Measurements from ENCODE around the gene TIMM21. TPM values are rescaled to one million over a fixed set of nuclear protein-coding genes. Genes with fewer than 3 reads are reported as not detected.

The TIMM21 gene, protein sequence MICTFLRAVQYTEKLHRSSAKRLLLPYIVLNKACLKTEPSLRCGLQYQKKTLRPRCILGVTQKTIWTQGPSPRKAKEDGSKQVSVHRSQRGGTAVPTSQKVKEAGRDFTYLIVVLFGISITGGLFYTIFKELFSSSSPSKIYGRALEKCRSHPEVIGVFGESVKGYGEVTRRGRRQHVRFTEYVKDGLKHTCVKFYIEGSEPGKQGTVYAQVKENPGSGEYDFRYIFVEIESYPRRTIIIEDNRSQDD
- total RNA-seq = 34.8 and 35.2 TPM in 2 replicates

DNA sequence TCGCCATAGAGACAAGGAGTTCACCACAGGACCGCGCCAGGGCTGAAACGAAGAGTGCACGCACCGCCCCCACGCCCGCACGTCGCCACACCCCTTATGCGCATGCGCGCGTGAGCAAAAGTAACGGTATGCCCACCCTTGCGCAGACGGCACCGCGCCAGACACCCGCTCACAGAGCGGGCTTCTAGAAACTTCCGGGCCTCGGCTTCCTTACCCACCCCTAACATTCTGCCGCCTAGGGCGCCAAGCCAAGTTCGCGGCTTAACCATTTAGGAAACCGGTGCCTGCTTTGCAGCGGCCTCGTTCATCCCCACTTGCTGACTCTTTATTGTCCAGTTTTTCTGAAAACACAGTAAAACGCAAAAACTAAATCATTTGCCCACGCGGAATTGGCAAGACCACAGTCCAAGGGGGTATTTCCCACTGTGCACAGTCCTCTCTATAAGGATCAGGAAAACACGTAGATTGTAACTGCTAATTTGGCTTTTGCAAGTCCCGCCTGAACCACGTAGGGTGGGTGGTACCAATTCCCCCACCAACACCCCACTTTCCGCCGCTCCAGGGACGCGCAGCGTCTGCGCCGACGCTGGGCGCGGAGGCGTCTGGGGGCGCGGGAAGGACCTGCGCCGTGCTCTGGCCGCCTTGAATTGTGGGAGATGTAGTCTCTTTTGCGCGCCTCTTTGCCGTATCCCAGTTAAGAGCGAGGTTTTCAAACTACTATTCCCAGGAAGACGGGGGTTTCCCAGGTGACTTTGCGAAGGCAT, at the start of gene TIMM21, which contains the start of gene FBXO15:
TSS of gene TIMM21 (plus strand) at position 745 of the 764 bp plus-strand sequence. CDS start 286 bp downstream, outside the sequence.
TSS of gene FBXO15 (minus strand) at position 56 of the 764 bp plus-strand sequence. CDS start at position 7, 49 bp downstream.
- intact Hi-C loops (cut with micrococcal nuclease) = loop anchor here (1.0 kb wide), 8 partner anchors 48 to 1061 kb away; partner anchors contain the start of genes PTGR3 and ZNF407

DNA sequence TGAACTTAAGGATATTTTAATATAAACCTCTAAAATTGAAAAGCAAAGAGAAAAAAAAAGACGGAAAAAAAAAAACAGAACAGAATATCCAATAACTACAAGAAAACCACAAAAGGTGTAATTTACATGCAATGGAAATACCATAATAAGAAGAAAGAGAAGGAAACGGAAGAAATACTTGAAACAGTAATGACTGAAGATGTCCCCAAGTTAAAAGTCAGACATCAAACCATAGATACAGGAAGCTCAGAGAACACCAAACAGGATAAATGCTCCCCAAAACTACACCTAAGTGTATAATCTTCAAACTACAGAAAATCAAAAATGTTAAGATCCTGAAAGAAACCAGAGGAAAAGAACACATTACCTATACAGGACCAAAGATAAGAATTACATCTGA, 39.9 kb upstream of the TIMM21 start:
- intact Hi-C loops (cut with micrococcal nuclease) = no loop called here

DNA sequence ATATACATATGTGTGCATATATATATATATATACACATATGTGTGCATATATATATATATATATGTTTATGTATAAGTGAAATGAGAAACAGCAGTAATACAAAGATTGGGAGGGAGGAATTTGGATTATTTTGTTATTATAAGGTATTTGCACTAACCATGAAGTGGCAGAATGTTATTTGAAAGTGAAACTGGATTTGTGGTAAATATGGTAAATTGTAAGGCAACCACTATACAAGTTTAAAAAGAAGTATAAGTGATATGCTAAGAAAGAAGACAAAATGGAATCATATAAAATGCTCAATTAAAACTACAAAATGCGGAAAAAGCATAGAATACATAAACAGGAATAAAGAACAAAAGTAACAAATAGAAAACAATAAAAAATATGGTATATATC, 38.2 kb upstream of the TIMM21 start:
- intact Hi-C loops (cut with micrococcal nuclease) = no loop called here

DNA sequence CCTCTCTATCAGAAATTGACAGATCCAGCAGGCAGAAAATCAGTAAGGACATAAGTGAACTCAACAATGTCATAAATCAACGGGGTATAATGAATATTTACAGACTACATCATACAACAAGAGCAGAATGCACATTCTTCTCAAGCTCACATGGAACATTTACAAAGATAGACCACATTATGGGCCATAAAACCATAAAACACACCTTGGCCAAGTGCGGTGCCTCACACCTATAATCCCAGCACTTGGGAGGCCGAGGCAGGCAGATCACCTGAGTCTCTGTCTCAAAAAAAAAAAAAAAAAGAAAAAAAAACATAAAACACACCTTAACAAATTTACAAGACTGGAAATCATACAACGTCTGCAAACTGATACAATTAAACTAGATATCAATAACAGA, 37.3 kb upstream of the TIMM21 start:
- intact Hi-C loops (cut with micrococcal nuclease) = no loop called here

DNA sequence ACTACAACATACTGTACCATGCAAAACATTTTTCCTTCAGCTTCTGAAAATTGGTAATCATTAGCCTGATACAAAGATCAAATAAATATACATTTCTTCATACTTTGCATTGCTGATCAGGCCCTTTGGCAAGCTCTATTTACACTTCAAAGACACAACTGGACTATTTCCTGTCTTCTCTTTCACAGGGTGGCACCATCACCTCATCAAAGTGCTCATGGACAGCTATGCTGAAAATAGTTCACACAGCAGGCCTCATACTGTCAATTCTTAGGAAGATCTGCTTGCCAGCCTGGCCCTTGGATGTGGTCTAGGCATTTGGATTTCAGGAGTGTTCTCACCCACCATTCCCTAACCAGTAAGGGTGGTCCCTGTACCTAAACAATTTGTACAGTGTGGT, 34.6 kb upstream of the TIMM21 start:
- intact Hi-C loops (cut with micrococcal nuclease) = no loop called here

DNA sequence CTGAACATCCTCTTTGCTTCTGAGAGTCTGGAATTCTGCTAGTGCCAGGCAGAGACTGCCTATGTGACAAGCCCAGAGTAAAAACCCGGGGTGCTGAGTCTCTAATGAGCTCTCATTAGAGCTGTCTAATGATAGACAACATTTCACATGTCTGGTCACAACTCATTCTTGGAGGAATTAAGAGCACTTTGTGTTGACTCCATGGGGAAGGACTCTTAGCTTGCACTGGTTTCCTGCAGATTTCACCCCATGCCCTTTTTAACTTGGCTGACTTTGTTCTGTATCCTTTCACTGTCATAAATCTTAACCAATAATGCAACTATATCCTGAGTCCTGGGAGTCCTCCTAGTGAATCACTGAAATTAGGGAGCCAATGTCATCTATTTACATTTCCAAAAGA, 34.2 kb upstream of the TIMM21 start:
- intact Hi-C loops (cut with micrococcal nuclease) = no loop called here

DNA sequence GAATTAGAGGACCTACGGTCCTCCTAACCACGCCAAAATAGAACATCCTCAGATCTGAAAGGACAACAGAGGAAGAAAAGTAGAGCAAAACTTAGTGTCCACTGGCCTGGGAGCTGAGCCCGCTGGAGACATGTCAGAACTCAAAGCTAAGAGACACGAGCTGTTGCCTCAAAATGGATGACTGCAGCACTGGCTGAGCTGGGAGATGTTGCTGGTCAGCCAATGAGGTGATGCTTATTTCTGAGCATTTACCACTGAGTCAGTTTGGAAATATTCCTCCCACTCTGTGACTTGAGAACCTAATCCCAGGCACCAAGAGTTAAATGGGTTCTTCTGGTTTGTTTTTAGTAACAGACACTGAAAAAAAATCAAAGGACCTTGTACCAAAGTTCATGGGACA, 33.3 kb upstream of the TIMM21 start:
- intact Hi-C loops (cut with micrococcal nuclease) = no loop called here

DNA sequence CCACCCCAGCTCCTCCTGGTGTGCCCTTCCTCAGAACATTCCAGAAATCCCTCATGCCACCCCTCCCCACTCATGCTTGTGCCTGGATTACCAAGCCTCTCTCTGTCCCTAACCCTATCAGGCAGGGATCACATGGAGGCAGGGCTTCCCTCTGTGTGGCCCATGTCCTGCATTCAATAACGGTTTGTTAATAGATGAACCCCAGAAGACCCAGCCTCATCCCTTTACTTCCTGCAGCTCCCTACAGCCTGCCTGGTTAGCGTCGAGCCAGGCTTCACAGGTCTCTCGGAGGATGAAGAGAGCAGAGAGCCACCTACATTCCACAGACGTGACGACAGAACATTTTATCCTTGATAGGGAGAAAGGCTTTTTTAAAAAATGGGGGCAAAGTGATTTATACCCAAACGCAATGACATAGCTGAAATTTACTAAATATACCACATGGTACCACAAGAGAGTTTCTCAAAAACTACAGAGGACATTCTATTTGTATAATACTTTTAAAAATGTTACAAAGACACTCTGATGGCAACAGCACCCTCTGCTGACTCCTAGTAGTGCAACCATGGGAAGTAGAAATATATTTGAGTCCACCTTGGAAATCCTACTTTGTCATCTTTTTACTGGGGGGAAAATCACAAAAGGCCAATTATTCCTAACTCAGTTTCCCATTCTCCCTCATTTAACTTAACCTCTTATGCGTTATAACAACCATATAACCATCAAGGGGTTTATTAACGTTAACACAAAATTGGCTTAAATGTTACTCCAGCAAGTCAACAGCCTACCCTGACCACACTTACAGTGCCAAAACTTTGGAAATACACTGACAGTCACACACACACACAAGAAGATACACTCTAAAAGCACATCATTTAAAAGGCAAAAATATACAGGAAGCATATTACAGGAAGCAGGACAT, 31.4 kb upstream of the TIMM21 start:
- intact Hi-C loops (cut with micrococcal nuclease) = loop anchor here (1.0 to 2.0 kb wide), 3 partner anchors 35 to 1354 kb away; no protein-coding TSS in a partner anchor

DNA sequence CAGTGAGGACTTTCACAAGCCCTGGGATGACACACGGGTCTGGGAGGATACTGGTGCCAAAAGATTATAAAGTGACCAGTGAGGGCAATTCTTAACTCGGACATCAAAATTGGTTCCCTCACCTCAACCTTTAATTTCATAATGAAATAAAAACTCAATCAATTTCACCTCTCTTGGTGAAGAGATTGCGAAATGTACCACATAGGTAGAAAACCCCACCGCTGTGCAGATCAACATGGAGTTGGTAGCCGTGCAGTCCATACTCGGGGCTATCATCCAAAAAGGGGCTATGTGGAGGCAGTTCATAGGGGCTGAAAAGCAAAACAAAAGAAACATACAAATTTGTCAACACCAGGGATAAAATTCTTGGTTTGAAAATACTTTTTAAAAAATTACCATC, 25.1 kb upstream of the TIMM21 start:
- intact Hi-C loops (cut with micrococcal nuclease) = no loop called here

DNA sequence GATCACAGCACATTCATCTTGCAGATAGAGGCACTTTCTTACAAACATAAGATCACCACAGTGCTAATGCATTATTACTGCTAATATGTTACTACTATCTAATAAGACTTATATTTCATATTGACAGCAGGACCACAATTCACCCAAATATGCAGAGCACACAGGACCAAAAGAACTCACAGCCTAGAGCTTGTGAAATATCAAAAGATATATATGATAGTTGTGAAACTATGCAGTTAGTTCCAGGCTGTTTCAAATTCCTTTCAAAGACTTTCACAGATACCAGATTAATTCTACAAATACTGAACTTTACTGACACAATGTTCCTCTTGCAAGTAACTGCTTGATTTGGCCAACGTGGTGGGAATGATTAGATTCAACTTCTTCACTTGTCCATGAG, 23.7 kb upstream of the TIMM21 start:
- intact Hi-C loops (cut with micrococcal nuclease) = no loop called here

DNA sequence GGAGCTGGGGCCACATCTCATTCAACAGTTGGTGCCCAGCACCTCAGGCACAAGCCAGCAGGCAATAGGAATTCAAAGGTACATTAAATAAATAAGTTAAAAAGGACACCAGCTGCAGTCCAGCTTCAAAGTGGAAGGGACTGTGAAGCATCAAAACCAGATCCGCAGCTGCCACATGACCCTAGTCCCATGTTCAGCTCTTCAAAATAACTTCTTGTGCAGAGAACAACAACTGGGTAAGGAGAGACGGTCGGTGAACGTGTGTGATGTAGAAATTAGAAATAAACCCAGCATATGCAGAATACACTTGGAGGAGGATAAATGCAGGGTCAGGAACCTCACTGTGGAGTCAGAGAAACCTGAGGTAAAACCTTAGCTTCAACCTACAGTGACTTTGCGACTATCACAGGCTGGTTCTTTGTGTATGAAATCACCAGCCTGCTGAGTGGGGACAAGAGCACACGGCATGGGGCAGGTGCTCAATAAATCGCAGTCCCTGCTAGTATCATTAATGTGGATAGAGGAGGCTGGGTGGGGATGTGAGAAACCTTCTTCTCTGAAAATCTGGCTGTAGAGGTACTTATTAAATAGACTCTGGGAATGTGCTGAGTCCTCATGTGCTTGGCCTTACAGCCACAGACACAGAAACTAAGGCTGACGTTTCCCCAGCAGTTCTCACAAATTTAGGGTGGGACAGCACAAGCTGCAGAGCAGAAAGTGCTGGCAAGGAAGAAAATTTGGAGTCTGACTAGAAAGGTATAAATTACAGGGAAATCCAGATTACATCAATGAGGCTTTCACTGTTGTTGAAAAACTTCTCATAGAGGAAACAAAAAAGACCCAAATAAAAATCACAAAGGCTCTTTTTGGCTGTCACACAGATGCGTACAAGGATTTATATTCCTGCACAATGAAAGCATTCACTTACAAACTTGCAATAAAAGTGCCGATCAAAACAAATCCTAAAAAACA, 21.4 kb upstream of the TIMM21 start:
- intact Hi-C loops (cut with micrococcal nuclease) = no loop called here

DNA sequence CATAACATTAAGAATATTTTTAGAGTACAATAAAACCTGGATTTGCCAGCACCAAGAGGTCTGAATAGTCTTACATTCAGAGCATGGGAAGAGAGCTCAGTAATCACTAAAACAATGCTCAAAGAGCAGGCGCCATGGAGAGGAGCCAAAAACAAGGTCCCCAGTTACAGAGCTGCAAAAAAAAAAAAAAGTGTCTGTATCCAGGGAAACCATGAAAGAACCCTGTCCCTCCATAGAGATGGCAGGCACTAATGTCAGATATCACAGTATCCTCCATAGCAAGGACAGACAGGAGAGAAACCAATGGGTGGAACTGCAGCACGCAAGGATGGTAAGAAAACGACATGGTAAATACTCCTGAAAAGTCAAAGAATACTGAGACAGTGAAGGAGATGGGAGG, 20.2 kb upstream of the TIMM21 start:
- intact Hi-C loops (cut with micrococcal nuclease) = no loop called here

DNA sequence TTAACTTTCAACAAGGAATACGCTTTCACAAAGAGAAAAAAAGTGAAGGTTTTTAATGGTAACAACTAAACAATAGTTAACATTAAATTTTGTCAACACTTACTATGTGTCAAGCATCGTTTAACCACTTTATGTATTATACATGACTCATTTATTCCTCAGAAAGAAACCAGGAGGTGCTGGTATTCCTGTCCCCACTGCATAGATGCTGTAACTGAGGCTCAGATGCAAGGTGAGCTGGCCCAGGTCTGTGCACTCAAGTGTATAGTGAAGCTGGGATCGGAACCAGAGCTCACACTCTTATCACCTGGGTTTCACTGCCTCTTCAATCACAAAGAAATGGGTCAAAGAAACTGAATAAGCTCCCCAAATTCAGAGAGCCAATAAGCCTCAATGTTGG, 17.2 kb upstream of the TIMM21 start:
- intact Hi-C loops (cut with micrococcal nuclease) = no loop called here

DNA sequence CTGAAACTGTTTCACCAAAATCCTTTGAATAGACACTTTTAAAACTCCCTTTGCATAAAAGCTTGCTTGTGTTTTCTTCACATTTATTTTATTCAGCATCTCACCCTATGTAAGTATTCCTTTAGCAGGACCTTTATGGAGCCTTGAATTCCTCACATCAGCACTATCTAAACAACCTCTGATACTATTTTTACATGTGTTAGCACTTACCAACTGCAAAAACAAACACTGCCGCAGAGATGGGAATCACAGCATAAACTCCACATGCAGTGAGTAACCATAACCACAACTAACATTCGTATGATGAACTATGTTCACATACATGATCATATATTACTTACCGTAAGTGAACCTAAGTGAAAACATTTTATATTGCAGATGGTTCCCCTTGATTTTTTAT, 16.1 kb upstream of the TIMM21 start:
- intact Hi-C loops (cut with micrococcal nuclease) = no loop called here

DNA sequence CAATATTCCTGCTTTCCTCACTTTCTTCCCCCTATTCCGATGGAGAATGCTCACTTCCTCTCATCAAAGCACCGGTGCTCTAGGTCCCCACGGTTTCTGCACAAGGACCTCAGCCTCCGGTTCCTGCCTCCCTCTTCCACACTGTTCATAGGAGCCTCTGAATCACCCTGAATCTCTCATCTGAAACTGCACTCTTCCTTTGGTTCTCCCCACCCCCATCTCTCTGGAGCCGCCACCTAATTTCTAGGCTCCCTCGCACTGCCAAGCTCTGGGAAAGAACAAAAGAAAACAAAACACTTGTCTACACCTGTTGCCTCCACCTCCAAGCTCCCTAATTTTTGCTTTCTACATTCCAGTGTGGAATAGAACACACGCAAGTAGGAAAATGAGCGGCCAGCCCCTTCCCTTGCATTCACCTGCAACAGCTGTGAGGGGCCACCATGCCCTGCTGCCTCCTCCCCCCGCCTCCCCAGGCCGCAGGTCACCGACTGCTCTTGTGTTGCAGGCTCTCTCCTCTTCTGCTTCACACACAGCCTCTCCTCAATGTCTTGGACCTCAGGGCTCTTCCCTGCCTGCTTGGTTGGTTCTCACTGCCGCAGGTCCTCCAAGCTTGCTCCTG, 10.3 kb upstream of the TIMM21 start:
- intact Hi-C loops (cut with micrococcal nuclease) = no loop called here

DNA sequence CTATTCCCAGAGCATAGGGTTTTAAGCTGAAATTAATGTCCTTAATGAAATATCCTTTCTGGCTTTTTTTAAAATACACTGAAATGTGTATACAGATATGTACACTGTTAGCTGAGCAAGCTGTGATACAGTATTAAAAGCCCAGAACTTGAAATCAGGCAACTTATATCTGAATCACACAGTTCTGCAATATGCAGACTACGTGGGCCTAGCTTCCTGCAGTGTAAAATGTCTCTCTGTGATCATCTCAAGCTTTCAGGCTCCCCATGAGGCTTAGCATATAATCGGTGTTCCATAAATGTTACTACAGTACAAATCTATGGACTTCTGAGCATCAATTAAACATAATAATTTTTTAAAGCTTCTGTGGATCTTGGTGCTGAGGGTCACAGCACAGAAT, 8.9 kb upstream of the TIMM21 start:
- intact Hi-C loops (cut with micrococcal nuclease) = no loop called here

DNA sequence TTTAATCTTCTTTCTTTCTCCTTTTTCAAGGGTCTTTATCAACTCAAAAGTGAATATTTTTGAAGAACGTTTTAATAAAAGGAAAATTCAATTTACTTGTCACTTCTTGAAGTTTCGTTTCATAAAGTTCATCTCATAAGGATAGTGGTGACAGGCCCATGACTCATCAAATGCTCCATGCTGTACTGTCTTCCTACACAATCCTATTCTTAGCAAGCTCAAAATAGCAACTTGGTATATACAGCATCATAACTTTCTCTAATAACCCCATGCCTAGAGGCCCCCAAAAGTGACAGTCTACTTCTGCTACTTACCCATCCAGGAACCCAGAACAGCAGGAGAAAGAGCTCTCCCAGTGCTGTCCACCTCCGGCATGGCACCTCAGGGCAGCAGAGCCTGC, 8.4 kb upstream of the TIMM21 start:
- intact Hi-C loops (cut with micrococcal nuclease) = no loop called here

DNA sequence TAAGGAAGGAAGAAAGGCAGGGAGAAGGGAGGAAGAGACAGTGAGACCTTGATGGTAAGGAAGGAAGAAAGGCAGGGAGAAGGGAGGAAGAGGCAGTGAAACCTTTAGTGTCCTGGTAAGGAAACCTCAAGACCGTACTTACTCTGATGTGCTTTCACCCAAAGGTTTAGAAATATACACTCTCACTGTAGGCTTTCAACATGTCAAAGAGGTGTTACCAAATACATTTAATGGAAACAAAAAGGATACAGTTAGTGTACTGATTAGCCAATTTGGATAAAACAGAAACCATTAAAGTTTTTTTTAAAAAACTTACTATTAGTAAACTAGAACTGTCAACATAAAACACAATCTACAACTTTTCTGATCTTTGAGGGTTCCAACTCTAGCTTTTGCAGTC, 7.7 kb upstream of the TIMM21 start:
- intact Hi-C loops (cut with micrococcal nuclease) = no loop called here

DNA sequence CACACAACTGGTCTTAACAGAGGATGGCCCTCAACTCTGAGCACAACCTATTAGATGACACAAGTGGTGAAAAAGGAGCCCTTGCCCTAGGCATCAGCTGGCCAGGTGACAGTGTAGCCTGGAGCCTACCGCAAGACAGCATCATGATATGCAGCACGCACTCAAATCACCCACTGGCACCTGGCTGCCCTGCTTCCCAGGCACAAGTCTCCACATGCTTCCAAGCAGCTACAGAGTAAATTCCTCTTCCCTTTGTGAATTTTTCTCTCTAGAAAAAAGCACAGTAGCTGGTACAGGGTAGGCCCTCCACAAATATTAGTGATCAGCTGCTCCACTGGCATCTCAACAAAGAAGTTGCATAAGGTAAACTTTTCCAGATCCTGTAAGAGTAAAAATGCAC, 6.7 kb upstream of the TIMM21 start:
- intact Hi-C loops (cut with micrococcal nuclease) = no loop called here

DNA sequence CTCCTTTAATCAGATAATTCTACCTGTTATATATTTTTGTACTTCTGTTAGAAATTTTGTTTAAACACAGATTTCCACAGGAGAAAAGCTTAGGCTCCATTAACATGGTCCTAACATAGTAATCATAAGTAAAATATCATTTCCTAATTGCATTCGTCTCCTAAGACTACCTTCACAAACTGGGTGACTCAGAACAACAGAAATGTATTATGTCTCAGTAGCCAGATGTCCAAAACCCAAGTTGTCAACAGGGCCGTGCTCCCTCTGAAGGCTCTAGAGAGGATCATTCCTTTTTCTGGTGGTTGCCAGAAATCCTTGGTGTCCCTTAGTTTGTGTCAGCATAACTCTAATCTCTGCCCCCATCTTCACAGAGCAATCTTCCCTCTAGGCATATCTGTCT, 6.1 kb upstream of the TIMM21 start:
- intact Hi-C loops (cut with micrococcal nuclease) = no loop called here

All from T-helper 2 cell treated with Interferon-gamma antibody and Interleukin-4, amounts not matched to agents 100 ng/mL and 5 ng/mL, for 36 hours (primary cell).